HUES48 (cell line): Measurements from ENCODE around the gene CLSTN2.

Experiments used
- H3K27ac ChIP-seq: one replicate; pipeline ENCODE4 v1.7.0; 2013; ENCODE audit warnings: low read depth, low read length, inconsistent platforms
- H3K27me3 ChIP-seq: 2 replicates; pipeline ENCODE4 v1.6.1; 2013; ENCODE audit warnings: mild to moderate bottlenecking, low read length; ENCODE audit not compliant: control insufficient read depth, insufficient read depth
- H3K36me3 ChIP-seq: 2 replicates; pipeline ENCODE4 v1.6.1; 2013; ENCODE audit warnings: low read length; ENCODE audit not compliant: control insufficient read depth, insufficient read depth
- H3K4me1 ChIP-seq: 2 replicates; pipeline ENCODE4 v1.6.1; 2013; ENCODE audit warnings: mild to moderate bottlenecking, low read length; ENCODE audit not compliant: control insufficient read depth, insufficient read depth
- H3K4me3 ChIP-seq: 2 replicates; pipeline ENCODE4 v1.5.1; 2013; ENCODE audit warnings: mild to moderate bottlenecking, low read depth, low read length
- H3K9ac ChIP-seq: 2 replicates; pipeline ENCODE4 v1.6.1; 2013; ENCODE audit warnings: mild to moderate bottlenecking, low read depth, low read length, moderate library complexity
- H3K9me3 ChIP-seq: 2 replicates; pipeline ENCODE4 v1.6.1; 2013; ENCODE audit warnings: low read length; ENCODE audit not compliant: control insufficient read depth, insufficient read depth

CLSTN2 gene

DNA sequence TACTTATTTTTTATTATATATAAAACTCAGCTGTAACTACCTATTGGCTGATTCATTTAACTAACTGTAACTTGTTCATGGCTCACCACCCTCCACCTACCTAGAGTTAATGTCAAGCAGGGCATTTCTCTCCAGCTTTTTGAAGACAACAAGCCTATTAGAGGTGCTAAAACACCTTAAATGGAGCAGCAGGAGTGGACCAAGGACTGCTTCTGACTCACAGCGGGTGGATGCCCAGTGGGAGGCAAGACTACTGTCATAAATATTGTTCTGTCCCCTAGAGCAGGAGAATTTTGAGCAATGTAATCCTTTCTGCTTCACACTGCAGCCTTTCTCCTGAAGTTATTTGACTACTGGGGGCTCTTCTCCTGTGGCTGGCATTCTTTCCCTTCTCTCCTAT lies 146.9 kb downstream of the CLSTN2 start:
- no peak overlapping the region for H3K9ac ChIP-seq
- no peaks in the 10 kb centered on the region for H3K4me1 ChIP-seq
- no peaks in the 10 kb centered on the region for H3K27me3 ChIP-seq
- H3K27ac ChIP-seq: no peak overlapping the region
- H3K36me3 ChIP-seq: no peaks in the 10 kb centered on the region
- H3K4me3 ChIP-seq: no peak overlapping the region
- no peaks in the 10 kb centered on the region for H3K9me3 ChIP-seq

DNA sequence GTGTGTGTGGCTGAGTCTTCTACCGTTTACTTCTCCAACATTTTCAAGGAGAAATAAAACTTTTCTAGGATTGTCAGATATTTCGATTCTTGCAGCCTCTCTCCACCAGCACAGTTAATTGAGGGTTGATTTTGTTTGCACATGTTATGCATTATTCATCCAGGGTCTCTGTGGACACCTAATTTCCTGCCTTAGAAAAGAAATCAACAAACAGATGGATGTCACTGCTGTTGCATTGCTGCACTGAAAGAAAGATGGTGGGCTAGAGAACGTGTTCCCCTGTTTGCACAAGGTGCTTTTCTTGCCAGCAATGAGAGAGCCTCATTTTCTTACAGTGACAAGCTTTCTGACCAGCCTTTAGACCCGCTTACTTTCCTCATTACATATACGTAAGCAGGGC lies 150.0 kb downstream of the CLSTN2 start:
- H3K9me3 ChIP-seq: peaks cover 10% of the 10 kb centered on the region; the same call in 1 of the 2 replicates
- H3K27me3 ChIP-seq: no peaks in the 10 kb centered on the region
- no peaks in the 10 kb centered on the region for H3K36me3 ChIP-seq
- no peak overlapping the region for H3K4me3 ChIP-seq
- H3K9ac ChIP-seq: no peak overlapping the region
- H3K4me1 ChIP-seq: no peaks in the 10 kb centered on the region
- no peak overlapping the region for H3K27ac ChIP-seq

- no peak overlapping the region for H3K9ac ChIP-seq
- no peak overlapping the region for H3K27ac ChIP-seq
- H3K9me3 ChIP-seq: peaks cover 17% of the 10 kb centered on the region; the same call in 1 of the 2 replicates
- H3K4me1 ChIP-seq: no peaks in the 10 kb centered on the region
- no peaks in the 10 kb centered on the region for H3K27me3 ChIP-seq
- no peaks in the 10 kb centered on the region for H3K36me3 ChIP-seq
- no peak overlapping the region for H3K4me3 ChIP-seq
Measured at GRCh38 chr3:140086642-140087041, 151.7 kb downstream of the CLSTN2 start.

- Histone ChIP-seq H3K4me1 (peaks cover 4% of the 10 kb centered on the region; the same call in 1 of the 2 replicates), H3K9me3 (peaks cover 17% of the 10 kb centered on the region; the same call in 1 of the 2 replicates), H3K4me3 (no peak overlapping the region), H3K9ac (no peak overlapping the region), H3K36me3 (no peaks in the 10 kb centered on the region), H3K27ac (no peak overlapping the region), H3K27me3 (no peaks in the 10 kb centered on the region)
Measured at GRCh38 chr3:140088058-140088457, 153.1 kb downstream of the CLSTN2 start.

GRCh38 chr3:140088513-140088912 lies 153.5 kb downstream of the CLSTN2 start:
- no peaks in the 10 kb centered on the region for H3K27me3 ChIP-seq
- no peaks in the 10 kb centered on the region for H3K36me3 ChIP-seq
- no peak overlapping the region for H3K4me3 ChIP-seq
- peaks cover 17% of the 10 kb centered on the region; the same call in 1 of the 2 replicates for H3K9me3 ChIP-seq
- peaks cover 4% of the 10 kb centered on the region; the same call in 1 of the 2 replicates for H3K4me1 ChIP-seq
- no peak overlapping the region for H3K27ac ChIP-seq
- no peak overlapping the region for H3K9ac ChIP-seq

- H3K4me1 ChIP-seq: peaks cover 4% of the 10 kb centered on the region; the same call in 1 of the 2 replicates
- no peaks in the 10 kb centered on the region for H3K36me3 ChIP-seq
- H3K9ac ChIP-seq: no peak overlapping the region
- no peak overlapping the region for H3K4me3 ChIP-seq
- no peak overlapping the region for H3K27ac ChIP-seq
- no peaks in the 10 kb centered on the region for H3K27me3 ChIP-seq
- peaks cover 17% of the 10 kb centered on the region; the same call in 1 of the 2 replicates for H3K9me3 ChIP-seq
Measured at GRCh38 chr3:140089403-140090072, 154.6 kb downstream of the CLSTN2 start.

- H3K27ac ChIP-seq: no peak overlapping the region
- no peaks in the 10 kb centered on the region for H3K36me3 ChIP-seq
Measured at GRCh38 chr3:140091143-140091542, 156.2 kb downstream of the CLSTN2 start.

DNA sequence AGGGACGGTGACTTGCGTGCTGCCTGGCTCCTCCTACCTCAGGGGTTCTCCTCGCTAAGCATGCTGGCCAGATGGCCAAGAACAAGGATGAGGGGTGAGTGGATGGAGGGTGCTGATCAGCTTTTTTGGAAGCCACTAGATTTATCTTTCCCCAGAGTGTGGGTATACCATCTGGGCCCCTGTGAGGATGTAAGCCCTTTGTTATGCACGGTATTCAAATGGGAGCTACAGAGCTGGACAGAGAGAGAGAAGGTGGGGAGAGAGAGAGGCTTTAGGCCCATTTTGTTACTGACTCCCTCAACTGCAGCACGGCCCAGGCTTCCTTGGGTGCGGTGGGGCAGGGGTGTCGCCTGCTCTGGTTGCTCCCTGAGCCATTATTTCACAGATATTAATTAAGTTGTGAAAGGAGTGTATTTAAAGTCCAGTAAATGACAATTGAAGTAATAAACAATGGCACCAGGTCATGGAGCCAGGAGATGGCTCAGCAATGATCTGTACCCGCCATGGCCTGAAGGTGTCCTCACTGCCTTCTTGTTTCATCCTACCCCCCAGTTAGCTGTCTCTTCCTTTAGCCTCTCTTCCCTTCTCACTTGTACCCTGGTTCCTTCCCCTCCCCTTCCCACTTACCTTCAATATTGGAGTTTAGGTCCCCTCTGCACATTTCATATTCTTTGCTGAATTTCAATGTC lies 158.0 kb downstream of the CLSTN2 start:
- no peak overlapping the region for H3K4me3 ChIP-seq
- H3K4me1 ChIP-seq: peaks cover 4% of the 10 kb centered on the region; the same call in 1 of the 2 replicates

More at GRCh38 chr3:140091143-140091542, 156.2 kb downstream of the CLSTN2 start:
- Histone ChIP-seq H3K4me3 (no peak overlapping the region), H3K27me3 (no peaks in the 10 kb centered on the region), H3K4me1 (peaks cover 4% of the 10 kb centered on the region; the same call in 1 of the 2 replicates), H3K9ac (no peak overlapping the region), H3K9me3 (peaks cover 17% of the 10 kb centered on the region; the same call in 1 of the 2 replicates)

GRCh38 chr3:140093742-140094141 lies 158.8 kb downstream of the CLSTN2 start:
- H3K9ac ChIP-seq: no peak overlapping the region
- peaks cover 4% of the 10 kb centered on the region; the same call in 1 of the 2 replicates for H3K4me1 ChIP-seq
- no peaks in the 10 kb centered on the region for H3K36me3 ChIP-seq
- no peaks in the 10 kb centered on the region for H3K27me3 ChIP-seq
- no peak overlapping the region for H3K27ac ChIP-seq
- H3K4me3 ChIP-seq: no peak overlapping the region
- peaks cover 17% of the 10 kb centered on the region; the same call in 1 of the 2 replicates for H3K9me3 ChIP-seq

More for the DNA sequence above, 158.0 kb downstream of the CLSTN2 start:
- Histone ChIP-seq H3K27me3 (no peaks in the 10 kb centered on the region), H3K36me3 (no peaks in the 10 kb centered on the region), H3K27ac (no peak overlapping the region), H3K9me3 (peaks cover 17% of the 10 kb centered on the region; the same call in 1 of the 2 replicates), H3K9ac (no peak overlapping the region)

- H3K27me3 ChIP-seq: no peaks in the 10 kb centered on the region
- peaks cover 11% of the 10 kb centered on the region; the same call in 1 of the 2 replicates for H3K9me3 ChIP-seq
- no peak overlapping the region for H3K27ac ChIP-seq
- no peak overlapping the region for H3K4me3 ChIP-seq
- no peak overlapping the region for H3K9ac ChIP-seq
- H3K4me1 ChIP-seq: peaks cover 4% of the 10 kb centered on the region; the same call in 1 of the 2 replicates
- no peaks in the 10 kb centered on the region for H3K36me3 ChIP-seq
Measured at GRCh38 chr3:140094487-140094886, 159.5 kb downstream of the CLSTN2 start.

DNA sequence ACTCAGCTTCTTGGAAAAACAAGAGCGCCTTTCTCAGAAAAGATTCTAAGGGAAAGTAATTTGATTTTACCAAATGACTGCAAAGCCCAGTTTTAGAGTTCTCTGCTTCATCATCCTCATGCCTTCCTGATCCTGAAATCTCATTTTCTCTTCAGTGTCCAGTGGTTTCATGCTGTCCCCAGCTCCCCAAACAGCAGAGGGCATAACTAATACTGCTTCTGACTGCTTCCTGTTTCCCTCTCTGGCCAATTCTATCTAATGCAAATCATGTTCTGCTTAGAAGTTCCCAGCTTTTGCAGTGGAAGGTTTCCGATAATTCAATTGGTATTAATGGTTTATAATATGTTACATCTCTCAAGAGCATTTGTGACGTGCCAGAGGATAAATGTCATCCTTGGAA lies 161.1 kb downstream of the CLSTN2 start:
- Histone ChIP-seq H3K9me3 (no peaks in the 10 kb centered on the region), H3K27ac (no peak overlapping the region), H3K4me1 (peaks cover 4% of the 10 kb centered on the region; the same call in 1 of the 2 replicates), H3K4me3 (no peak overlapping the region), H3K36me3 (no peaks in the 10 kb centered on the region), H3K9ac (no peak overlapping the region), H3K27me3 (no peaks in the 10 kb centered on the region)
